GM12878 (cell line): ENCODE data around the gene CCDC27.

Source experiments
- ATF3 ChIP-seq: IDR thresholded peaks from 2 replicates; pipeline ENCODE4 v1.6.1; 2011; ENCODE audit warnings: low read depth, mild to moderate bottlenecking, low read length, moderate library complexity, borderline replicate concordance; ENCODE audit errors: extremely low read depth
- ATF7 ChIP-seq: fragments of 450-650 bp; IDR thresholded peaks from 2 replicates; pipeline ENCODE4 v1.6.1; 2016; ENCODE audit warnings: low read depth, mild to moderate bottlenecking
- BHLHE40 ChIP-seq, 2 experiments: fragments of 450-650 bp in 1 of 2; IDR thresholded peaks; 2 replicates each; pipeline ENCODE4 v1.6.1; 2011 to 2017; ENCODE audit warnings: low read depth in 2 of 2, borderline replicate concordance in 1 of 2, improper control_type of control experiment in 1 of 2, low read length in 1 of 2, mild to moderate bottlenecking in 1 of 2
- CTCF ChIP-seq, 3 experiments: IDR thresholded peaks in 2 of 3; conservative IDR thresholded peaks in 1 of 3; 2 replicates each; pipeline ENCODE4 v1.5.1; 2011; ENCODE audit warnings: low read depth in 3 of 3, low read length in 3 of 3, mild to moderate bottlenecking in 3 of 3, control low read depth in 2 of 3, moderate library complexity in 2 of 3, inconsistent platforms in 1 of 3, mixed read lengths in 1 of 3; ENCODE audit not compliant: control insufficient read depth in 2 of 3, insufficient read depth in 1 of 3; ENCODE audit errors: extremely low read depth in 1 of 3
- ETV6 ChIP-seq, 2 experiments: fragments of 450-650 bp in 1 of 2; IDR thresholded peaks in 1 of 2; conservative IDR thresholded peaks in 1 of 2; 2 replicates each; pipeline ENCODE4 v1.6.1; 2014; ENCODE audit warnings: antibody characterized with exemption in 1 of 2, borderline replicate concordance in 1 of 2, low read depth in 1 of 2, mild to moderate bottlenecking in 1 of 2, moderate library complexity in 1 of 2
- MXI1 ChIP-seq: fragments of 150-350 bp; IDR thresholded peaks from 2 replicates; pipeline ENCODE4 v1.6.1; 2011; ENCODE audit warnings: low read depth, mild to moderate bottlenecking, inconsistent platforms, low read length, improper control_type of control experiment
- PAX8 ChIP-seq: fragments of 450-650 bp; IDR thresholded peaks from 2 replicates; pipeline ENCODE4 v1.6.1; 2017; ENCODE audit warnings: mild to moderate bottlenecking, moderate library complexity
- POLR2A ChIP-seq: IDR thresholded peaks from 2 replicates; pipeline ENCODE4 v1.6.1; 2011; ENCODE audit warnings: low read depth, mild to moderate bottlenecking, low read length
- REST ChIP-seq: IDR thresholded peaks from 2 replicates; pipeline ENCODE4 v1.6.1; 2012; ENCODE audit warnings: mild to moderate bottlenecking, low read depth, low read length

GRCh38 chr1:3777078-3777547 is 24.9 kb downstream of the CCDC27 start:
- no peak for TF ChIP-seq BHLHE40 (IDR thresholded peaks at IDR 0.05; ENCODE audit: borderline replicate concordance in 1 of 2, low read depth in 2 of 2, low read length in 1 of 2)
- no peak for TF ChIP-seq REST
- no peak for TF ChIP-seq ATF3
- TF ChIP-seq ETV6 (conservative IDR thresholded peaks at IDR 0.05 in 1 of 2, IDR thresholded peaks at IDR 0.05 in 1 of 2; ENCODE audit: borderline replicate concordance in 1 of 2, low read depth in 1 of 2): no peak
- TF ChIP-seq CTCF (IDR thresholded peaks at IDR 0.05 in 2 of 3, conservative IDR thresholded peaks at IDR 0.05 in 1 of 3; ENCODE audit: control insufficient read depth in 2 of 3, extremely low read depth in 1 of 3, insufficient read depth in 1 of 3, low read depth in 3 of 3, low read length in 3 of 3): no peak
- no peak for TF ChIP-seq POLR2A
- no peak for TF ChIP-seq ATF7
- no peak for TF ChIP-seq MXI1
- no peak for TF ChIP-seq PAX8
